Posterior cingulate gyrus (tissue), 11 donors: ENCODE data around the gene PRG3.

Source experiments
- DNase-seq, 10 donors: peaks; one replicate each; pipeline versions ENCODE4 v3.0.0 to v3.0.0-alpha.2; 2020 to 2021; ENCODE audit warnings: mixed read lengths in 3 of 10
- intact Hi-C: fragments of 100-400 bp; cut with DNase I; formaldehyde crosslinking; loops from one replicate; pipeline ENCODE4 v1.15.1; 2023

The PRG3 gene

GRCh38 chr11:57392066-57392762 lies 11.3 kb upstream of the PRG3 start:
- intact Hi-C loops: no loop called here
- DNase-seq: no peak

DNA sequence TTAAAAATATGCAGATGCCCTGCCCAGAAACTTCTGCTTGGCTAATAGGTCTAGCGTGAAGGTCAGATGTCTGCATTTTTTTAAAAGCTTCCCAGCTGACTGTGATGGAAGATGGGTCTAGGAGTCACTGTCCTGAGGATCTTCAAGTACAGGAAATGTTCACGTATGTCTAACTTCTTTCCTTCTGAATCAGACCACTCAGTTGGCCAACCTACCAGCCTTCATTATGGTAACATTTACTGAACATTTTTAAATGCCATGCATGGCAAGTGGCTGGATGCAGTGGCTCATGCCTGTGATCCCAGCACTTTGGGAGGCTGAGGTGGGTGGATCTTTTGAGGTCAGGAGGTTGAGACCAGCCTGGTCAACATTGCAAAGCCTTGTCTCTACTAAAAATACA lies 10.6 kb upstream of the PRG3 start:
- DNase-seq: no peak
- intact Hi-C loops: no loop called here

DNA sequence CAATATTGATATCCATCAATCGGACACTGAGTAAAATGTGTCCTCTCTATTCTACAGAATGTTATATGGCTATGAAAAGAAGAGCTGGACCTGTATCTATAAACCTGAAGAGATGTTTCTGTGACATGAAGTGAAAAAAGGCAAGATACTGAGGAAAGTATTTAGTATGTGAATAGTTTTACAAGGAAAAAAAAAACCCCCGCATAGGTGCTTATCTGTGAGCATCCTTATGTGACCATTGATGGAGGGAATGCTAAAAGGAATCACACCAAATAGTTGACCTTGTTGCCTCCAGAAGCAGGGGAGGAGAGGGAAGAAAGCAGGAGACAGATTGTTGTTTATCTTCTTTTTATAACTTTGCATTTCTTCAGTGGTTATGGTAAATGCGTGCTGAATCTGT lies 10.2 kb upstream of the PRG3 start:
- intact Hi-C loops: no loop called here
- DNase-seq: no peak

GRCh38 chr11:57390535-57390934 lies 9.6 kb upstream of the PRG3 start, which contains the start of gene PRG2:
TSS of gene PRG2 (minus strand) at chr11:57390650. CDS start at chr11:57389944, 706 bp downstream.
- intact Hi-C loops: no loop called here
- no peak for DNase-seq

DNA sequence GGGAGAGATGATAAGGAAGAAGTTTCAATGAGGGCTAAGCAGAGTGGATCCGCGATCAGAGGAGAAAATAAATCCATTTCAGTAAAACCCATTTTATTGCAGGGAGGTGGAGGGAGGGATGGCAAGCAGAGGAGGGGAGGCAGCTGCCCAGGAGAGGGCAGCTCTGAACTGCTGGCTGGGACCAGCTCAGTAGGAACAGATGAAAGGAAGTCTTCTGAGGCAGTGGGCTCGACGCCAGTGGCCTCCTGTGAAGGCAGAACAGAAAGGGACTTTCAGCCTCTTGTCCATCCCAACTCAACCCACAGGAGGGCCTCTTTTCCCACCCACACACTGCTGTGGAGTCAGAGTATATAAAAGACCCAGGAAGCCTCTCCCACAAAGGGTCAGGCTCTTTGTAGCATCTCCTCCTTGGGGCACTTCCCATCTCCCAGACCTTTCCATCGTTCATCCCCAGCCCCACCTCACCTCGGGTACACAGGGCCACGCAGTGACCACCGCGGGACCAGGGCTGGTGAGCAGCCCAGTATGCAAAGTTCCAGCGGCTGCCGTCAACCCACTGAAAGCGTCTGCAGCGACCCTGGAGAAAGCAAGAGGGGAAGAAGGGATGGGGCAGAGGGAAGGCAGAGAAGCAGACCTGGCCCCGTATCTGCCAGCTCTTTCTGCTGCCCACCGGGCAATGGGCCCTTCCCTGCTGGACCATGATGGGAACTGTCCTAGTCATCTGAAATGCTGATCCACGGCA lies 6.5 kb upstream of the PRG3 start:
- DNase-seq: peak in 5 of 10 donors; percentile 13 to 78 (median 25)
- intact Hi-C loops: no loop called here

DNA sequence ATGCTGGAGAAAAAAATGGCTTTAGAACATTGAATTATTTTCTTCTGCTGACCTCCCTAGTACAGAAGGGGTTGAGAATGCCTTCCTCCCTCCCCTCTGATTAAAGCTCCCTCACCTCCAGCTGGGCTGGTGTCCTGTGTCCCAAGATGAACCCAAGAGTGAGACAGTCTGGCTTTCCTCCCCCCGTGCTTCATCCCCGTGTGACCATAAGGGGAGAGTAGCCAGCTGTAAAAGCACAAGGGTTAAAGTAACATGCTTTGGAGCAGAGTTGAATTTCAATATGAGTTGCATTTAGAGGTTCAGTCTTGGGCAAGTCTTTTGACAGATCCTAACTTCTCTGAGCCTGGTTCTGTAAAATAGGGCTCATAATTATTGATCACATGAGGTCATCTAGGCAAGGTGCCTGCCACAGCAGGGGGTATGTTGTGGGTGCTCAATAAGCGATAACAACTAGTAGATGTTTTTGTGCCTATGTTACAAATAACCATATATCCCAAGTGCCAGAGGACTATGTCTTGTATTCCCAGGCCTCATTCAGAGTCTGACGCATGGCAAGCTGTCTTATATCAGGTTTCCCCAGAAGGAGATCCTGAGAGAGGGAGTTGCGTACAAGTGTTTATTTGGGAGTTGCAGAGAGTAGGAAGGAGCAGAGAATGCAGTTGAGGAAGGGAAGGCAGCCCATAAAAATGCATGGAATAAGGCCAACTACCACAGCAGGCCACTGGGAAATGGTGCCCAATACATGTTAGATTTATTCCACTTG lies 5.4 kb upstream of the PRG3 start:
- peak in 1 of 10 donors; percentile 33 for DNase-seq
- intact Hi-C loops: no loop called here

- intact Hi-C loops: no loop called here
- DNase-seq: peak in 1 of 10 donors; percentile 4
Measured at GRCh38 chr11:57379732-57380131, 1.2 kb downstream of the PRG3 start.

DNA sequence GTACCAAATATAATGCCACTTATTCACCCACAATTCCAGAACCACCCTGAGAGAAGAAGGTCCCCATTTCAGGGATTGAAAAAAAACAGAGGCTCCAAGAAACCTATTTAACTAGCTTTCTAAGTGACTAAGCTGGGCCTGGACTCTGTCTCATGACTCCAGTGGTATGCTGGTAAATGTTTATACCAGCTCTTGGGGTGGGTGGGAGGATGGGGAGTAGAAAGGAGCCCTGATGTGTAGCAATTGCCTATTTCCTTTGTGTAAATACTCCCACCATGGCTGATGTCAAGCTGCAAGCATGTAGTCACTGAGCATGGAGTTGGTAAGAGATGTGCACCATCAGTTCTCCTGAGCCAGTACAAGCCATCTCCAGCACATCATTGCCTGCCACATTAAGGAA lies 2.8 kb downstream of the PRG3 start:
- no peak for DNase-seq
- intact Hi-C loops: no loop called here

- intact Hi-C loops: no loop called here
Measured at GRCh38 chr11:57377107-57377506, 3.8 kb downstream of the PRG3 start.

GRCh38 chr11:57376095-57377090 lies 4.6 kb downstream of the PRG3 start:
- DNase-seq: peak in 1 of 10 donors; percentile 58
- intact Hi-C loops: no loop called here

More at GRCh38 chr11:57377107-57377506, 3.8 kb downstream of the PRG3 start:
- DNase-seq: peak in 1 of 10 donors; percentile 83

DNA sequence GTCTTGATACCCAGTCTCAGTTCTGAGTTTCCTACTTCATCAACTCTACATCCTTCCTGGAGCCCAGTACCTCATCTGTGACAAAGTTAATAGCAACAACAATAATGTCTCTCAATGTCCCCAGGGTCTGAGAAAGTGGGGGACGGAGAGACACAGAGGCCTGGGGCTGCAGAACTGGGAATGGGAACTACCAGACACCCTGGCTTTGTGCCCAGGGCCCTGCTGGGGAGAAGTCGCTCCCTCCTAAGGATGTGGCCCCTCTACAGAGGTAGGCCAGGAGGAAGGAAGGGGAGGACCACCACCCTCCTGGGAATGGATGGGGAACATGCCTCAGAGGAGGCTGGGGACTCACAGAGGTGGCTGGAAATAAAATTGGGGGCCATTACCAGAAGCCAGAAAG lies 5.5 kb downstream of the PRG3 start:
- intact Hi-C loops: no loop called here
- peak in 1 of 10 donors; percentile 68 for DNase-seq

DNA sequence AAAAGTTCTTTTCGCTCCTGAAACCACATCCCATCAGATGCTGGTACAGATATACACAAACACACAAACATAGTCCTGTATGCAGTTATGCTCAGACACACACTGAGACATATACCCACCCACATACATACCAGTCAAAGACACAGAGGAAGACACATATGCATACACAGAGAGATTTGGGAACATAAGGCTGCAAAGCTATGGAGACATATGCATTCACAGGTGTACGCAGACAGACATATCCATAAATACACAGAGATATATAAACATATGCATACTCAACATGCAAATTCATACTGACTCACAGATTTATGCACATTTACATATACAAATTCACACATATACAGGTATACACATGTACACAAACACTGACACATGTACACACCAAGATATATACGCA lies 6.0 kb downstream of the PRG3 start:
- no peak for DNase-seq
- intact Hi-C loops: no loop called here

GRCh38 chr11:57373146-57373545 lies 7.8 kb downstream of the PRG3 start:
- no peak for DNase-seq
- intact Hi-C loops: no loop called here

- DNase-seq: peak in 1 of 10 donors; percentile 12
- intact Hi-C loops: no loop called here
Measured at GRCh38 chr11:57370941-57371340, 10.0 kb downstream of the PRG3 start.

- DNase-seq: peak in 1 of 10 donors; percentile 19
- intact Hi-C loops: no loop called here
Measured at GRCh38 chr11:57370251-57370650, 10.7 kb downstream of the PRG3 start.

- DNase-seq: peak in 1 of 10 donors; percentile 18
- intact Hi-C loops: no loop called here
Measured at GRCh38 chr11:57368845-57369232, 12.1 kb downstream of the PRG3 start.

- intact Hi-C loops: no loop called here
- peak in 1 of 10 donors; percentile 68 for DNase-seq
Measured at GRCh38 chr11:57368106-57368844, 12.7 kb downstream of the PRG3 start.

DNA sequence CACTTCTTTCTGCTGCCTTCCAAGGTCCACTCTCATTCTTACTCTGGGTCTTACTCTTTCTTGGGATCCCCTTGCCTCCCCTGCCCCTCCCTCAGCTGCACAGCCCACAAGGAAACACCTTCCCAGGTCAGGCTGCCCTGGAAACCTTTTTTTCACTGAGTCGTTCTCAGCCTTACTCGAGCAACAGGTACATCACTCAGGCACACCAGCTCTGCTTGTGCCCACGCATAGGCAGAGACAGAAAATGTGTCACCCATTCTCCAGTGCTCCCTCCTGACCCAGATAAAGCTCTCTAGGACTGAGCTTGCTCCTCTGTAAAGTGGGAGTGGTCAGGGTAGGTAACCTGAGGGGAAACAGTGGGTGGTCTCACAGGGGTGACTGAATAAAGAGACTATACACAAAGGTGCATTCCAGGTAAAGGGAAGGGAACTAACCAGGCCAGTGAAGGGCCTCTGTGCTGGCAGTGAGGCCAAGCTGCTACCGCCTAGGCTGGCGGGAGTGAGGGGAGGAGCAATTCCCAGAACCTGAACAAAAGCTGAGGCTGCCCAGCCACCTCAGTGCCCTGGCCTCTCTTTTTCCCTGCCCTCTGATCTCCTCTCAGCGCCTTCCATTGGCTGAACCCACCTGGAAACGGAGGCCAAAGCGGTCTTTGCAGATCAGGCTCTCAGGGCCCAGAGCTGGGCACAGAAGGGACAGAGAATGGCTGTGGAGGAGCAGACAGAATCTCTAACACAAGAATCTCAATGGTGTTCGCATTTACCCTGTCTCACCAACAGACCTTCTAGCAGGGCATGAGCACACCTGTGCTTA lies 15.9 kb downstream of the PRG3 start:
- intact Hi-C loops: no loop called here
- DNase-seq: peak in 3 of 10 donors; percentile 34 to 83 (median 66)
